ENCODE data around the gene PCDH15. TPM values are rescaled to one million over a fixed set of nuclear protein-coding genes. Genes with fewer than 3 reads are reported as not detected.

PCDH15 gene
- total RNA-seq, 8 experiments from 2014 or later = 2.3 to 15.7 (median 9.3) TPM

DNA sequence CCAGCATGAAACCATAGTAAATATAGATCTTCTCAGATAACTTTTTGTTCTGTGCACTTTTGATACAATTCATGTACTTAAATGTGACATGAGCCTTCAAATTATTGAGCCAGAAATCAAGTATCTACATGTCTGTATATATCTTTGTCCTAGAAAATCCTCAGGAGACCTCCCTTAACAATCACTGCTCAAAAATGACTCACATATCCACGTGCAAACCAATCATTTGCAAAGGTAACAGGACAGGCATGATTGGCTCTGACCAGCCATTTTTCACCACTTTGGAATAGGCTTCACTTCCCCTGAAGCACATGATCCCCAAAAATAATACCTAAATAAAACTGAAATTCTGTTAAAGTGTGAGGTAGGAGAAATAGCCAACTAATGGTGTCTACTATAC lies 902.5 kb downstream of the PCDH15 start:
- WGBS, 10 experiments = 0 to 80% (median 38%) methylated on average over 1 of the region's 1 CpG; no CpG with 5 or more reads in 6 of the 10 experiments
- no peak overlapping the region for H3K4me3 ChIP-seq
- no peaks in the 10 kb centered on the region for H3K4me1 ChIP-seq (replicated peaks in 1 of 2)
- no peak overlapping the region for H3K27ac ChIP-seq
- in situ Hi-C loops (cut with MboI; ENCODE audit: low pct_unique_long_range_greater_than_20kb in 2 of 9, low sequenced_read_pairs in 9 of 9, unreplicated experiment in 9 of 9) = no loop called here
- ATAC-seq (replicated peaks in 6 of 8) = no peak

DNA sequence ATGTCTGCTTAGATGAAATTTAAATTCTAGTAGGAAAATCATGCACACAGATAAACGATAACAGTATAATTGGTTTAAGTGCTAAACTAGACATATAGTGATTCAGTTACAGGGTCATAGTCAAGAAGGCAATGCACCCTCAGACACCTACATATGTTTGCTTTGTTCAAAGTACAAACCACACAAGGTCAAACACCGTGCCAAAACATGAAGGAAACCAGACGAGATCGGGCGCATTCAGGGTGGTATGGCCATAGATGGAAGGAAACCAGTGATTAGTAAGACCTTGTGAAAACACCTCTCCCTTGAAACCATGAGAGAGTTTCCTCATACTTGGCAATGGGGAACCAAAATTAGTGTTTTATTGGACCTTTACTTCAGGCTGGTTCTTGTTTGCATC lies 906.9 kb downstream of the PCDH15 start:
- H3K27ac ChIP-seq = no peak overlapping the region
- in situ Hi-C loops (cut with MboI; ENCODE audit: low pct_unique_long_range_greater_than_20kb in 2 of 9, low sequenced_read_pairs in 9 of 9, unreplicated experiment in 9 of 9) = no loop called here
- H3K4me1 ChIP-seq (replicated peaks in 1 of 2) = no peaks in the 10 kb centered on the region
- 18 to 100% (median 88%) methylated on average over 1 to 5 of the region's 5 CpGs for whole genome bisulfite sequencing, 10 experiments
- ATAC-seq (replicated peaks in 6 of 8) = no peak
- no peak overlapping the region for H3K4me3 ChIP-seq

DNA sequence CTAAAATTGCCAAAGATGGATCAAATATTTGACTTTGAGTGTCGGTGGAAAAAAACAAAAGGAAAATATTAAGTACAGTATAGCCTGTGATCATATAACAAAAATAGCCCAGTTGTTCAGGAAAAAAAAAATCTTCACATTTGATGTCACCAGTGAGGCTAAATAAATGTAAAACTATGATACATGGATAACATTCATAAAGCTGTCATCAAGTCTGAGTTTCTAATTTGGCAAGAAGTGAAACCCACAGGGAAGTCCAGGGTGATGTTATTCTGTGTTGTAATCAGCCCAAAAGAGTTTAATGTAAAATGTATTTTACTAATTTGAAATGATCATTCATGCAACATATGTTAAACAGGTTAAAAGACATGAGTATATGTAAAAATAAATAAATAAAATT lies 908.0 kb downstream of the PCDH15 start:
- Histone ChIP-seq H3K4me1 (replicated peaks in 1 of 2) (no peaks in the 10 kb centered on the region), H3K4me3 (no peak overlapping the region), H3K27ac (no peak overlapping the region)
- WGBS, 10 experiments = 0 to 100% (median 62%) methylated on average over 1 of the region's 1 CpG; no CpG with 5 or more reads in 2 of the 10 experiments
- ATAC-seq (replicated peaks in 6 of 8) = peak in 1 of 8 experiments; percentile 56
- in situ Hi-C loops (cut with MboI; ENCODE audit: low pct_unique_long_range_greater_than_20kb in 2 of 9, low sequenced_read_pairs in 9 of 9, unreplicated experiment in 9 of 9) = no loop called here

DNA sequence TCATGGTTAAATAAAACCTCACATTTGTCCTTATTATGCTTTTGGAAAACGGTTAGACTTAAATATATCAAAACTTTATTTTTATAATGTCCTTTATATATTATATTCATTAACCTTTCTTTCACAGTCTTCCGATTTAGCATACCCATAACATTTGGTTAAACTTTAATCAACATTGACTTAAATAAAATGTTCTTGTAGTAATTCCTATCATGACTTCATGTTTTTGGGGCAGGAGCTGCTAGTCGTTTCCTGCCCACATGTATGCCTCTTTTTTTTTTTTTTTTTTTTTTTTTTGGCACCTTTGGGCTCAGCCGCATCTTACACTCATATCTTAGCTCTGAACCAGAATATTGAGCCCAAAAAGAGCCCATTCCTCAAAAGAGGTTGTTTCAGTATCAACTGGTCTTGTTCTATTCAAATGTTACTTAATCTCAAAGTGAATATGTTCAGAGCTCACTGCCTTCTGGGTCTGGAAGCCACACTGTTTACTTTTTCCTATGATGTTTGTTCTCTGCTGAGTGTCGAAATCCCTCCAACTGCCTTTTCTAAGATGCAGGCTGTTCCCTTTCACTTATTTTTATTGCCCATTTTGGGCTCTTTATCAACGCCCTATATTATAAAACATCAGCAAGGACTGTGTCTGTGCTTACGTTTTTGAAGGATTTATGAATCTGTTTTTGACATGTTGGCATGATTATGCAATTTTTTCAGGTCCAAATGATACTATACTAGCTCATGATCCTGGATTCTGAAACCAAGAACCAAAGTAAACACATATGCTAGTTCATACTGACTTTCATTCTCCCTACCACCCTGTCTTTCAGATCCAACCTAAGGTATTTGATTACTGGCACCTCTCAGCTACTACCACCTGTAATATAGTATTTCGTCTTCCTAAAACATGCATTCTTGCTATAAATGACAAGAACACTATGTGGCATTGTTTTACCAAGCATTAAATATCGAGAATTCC lies 914.4 kb downstream of the PCDH15 start:
- H3K4me3 ChIP-seq = no peak overlapping the region
- ATAC-seq (replicated peaks in 6 of 8) = peak in 1 of 8 experiments; percentile 52
- in situ Hi-C loops (cut with MboI; ENCODE audit: low pct_unique_long_range_greater_than_20kb in 2 of 9, low sequenced_read_pairs in 9 of 9, unreplicated experiment in 9 of 9) = no loop called here
- no peaks in the 10 kb centered on the region for H3K4me1 ChIP-seq (replicated peaks in 1 of 2)
- 14 to 91% (median 84%) methylated on average over 5 to 9 of the region's 9 CpGs for WGBS, 10 experiments
- no peak overlapping the region for H3K27ac ChIP-seq

DNA sequence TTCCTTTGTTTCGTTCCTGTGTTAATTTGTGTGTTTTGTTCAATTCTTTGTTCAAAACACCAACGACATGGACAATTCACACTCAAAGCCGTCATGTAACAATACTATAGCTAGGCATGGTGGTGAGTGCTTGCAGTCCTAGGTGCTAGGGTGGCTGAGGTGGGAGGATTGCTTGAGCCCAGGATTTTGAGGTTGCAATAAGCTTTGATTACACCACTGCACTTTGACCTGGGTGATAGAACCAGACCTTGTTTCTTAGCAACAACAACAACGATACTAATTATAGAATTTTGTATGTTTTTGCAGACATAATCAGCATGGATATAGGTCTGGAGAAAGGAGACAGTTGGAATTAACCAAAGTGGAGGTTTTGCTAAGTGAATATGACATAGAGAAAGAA lies 936.2 kb downstream of the PCDH15 start:
- WGBS, 10 experiments = 20 to 100% (median 64%) methylated on average over 1 to 4 of the region's 4 CpGs; no CpG with 5 or more reads in 2 of the 10 experiments
- in situ Hi-C loops (cut with MboI; ENCODE audit: low pct_unique_long_range_greater_than_20kb in 2 of 9, low sequenced_read_pairs in 9 of 9, unreplicated experiment in 9 of 9) = no loop called here
- ATAC-seq (replicated peaks in 6 of 8) = no peak
- Histone ChIP-seq H3K4me3 (no peak overlapping the region), H3K27ac (no peak overlapping the region), H3K4me1 (replicated peaks in 1 of 2) (no peaks in the 10 kb centered on the region)

DNA sequence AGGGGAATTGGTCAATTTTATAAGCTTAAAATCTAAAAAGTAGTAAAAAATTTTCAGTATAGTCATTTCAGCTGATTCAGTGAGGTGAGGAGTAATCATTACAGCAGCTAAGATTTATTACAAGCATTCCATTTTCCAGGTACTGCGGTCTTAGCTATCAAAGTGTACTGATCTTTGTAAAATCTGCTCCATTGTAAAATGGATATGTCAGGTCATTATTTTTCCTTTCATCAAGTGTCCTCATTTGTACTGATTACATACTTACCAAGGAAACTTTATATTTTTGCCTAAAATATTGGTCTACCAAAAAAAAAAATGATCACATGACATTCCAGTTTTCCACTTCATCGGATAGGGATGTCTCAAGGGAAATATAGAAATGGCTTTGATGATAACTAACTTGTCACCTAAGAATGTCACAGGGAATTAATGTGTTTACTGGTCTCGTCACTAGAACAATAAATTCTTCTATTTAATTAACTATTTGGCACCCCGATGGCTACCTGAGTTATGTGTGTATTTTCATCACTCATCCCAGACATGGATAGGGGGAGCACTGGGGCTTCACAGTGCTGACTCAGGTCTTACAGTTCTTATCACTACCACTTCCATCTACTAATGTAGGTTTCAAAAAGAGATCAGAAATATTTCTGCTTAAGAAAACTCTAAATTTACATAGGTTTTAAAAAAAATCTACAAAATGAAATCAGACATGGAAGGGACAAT lies 948.4 kb downstream of the PCDH15 start:
- 8 to 63% (median 40%) methylated on average over 1 to 4 of the region's 4 CpGs for WGBS, 10 experiments
- ATAC-seq (replicated peaks in 6 of 8) = peak in 5 of 8 experiments; percentile 62 to 97 (median 91)
- no peak overlapping the region for H3K4me3 ChIP-seq
- in situ Hi-C loops (cut with MboI; ENCODE audit: low pct_unique_long_range_greater_than_20kb in 2 of 9, low sequenced_read_pairs in 9 of 9, unreplicated experiment in 9 of 9) = no loop called here
- peaks cover 0 to 2% of the 10 kb centered on the region in 2 donors for H3K4me1 ChIP-seq (replicated peaks in 1 of 2)
- no peak overlapping the region for H3K27ac ChIP-seq

DNA sequence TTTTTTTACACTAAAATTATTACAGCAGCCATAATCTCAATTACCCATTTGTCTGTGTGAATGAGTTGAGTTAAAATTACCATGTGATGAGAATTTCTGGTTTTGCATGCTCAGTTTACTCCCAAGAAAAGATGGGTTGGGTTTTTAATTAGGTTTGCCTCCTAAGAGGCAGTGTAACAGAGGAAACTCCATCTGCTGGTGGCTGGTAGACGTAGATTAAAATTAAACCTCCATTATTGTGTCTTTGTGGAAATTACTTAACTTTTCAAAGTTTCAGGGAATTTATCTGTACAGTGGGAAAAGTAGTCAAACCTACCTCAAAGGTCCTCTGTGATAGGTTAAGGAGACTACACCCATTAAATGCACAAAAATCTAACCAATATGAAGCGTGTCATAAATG lies 954.2 kb downstream of the PCDH15 start:
- ATAC-seq (replicated peaks in 6 of 8) = no peak
- Histone ChIP-seq H3K27ac (no peak overlapping the region), H3K4me3 (no peak overlapping the region), H3K4me1 (replicated peaks in 1 of 2) (peaks cover 0 to 4% of the 10 kb centered on the region in 2 donors)
- in situ Hi-C loops (cut with MboI; ENCODE audit: low pct_unique_long_range_greater_than_20kb in 2 of 9, low sequenced_read_pairs in 9 of 9, unreplicated experiment in 9 of 9) = loop anchor here in 1 of 9 experiments (25.0 kb wide), 1 partner anchor 565 kb away; no protein-coding TSS in a partner anchor
- 0 to 100% (median 80%) methylated on average over 1 to 2 of the region's 2 CpGs; no CpG with 5 or more reads in 3 of the 10 experiments for WGBS, 10 experiments

DNA sequence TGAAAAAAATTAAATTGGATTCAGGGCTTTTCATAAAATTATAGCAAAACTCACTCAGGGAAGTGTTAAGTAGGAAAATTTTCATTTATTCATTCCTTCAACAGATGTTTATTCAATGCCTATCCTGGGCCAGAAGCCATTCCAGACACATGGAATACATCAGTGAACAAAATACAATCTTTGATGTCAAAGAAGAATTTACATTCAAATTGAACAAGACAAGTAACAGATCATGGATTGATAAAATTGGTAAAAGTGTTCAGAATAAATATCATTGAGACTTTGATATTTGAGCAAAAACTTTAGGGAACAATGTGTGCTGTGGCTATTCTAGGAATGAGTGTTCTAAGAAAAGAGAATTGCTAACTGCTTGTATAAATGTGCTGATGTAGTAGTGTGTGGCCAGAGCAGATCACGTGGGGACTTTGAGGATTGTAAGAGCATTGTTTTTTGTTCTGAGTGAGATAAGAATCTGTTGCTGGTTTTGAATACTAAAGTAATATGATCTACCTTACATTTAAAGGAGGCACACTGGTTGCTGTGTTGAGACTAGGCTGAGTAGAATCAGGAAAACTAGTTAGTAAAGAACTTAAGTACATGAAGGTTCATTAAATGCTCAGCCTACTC lies 957.2 kb downstream of the PCDH15 start:
- no peak overlapping the region for H3K4me3 ChIP-seq
- ATAC-seq (replicated peaks in 6 of 8) = peak in 3 of 8 experiments; percentile 40 to 92 (median 87)
- H3K4me1 ChIP-seq (replicated peaks in 1 of 2) = peaks cover 4 to 10% of the 10 kb centered on the region in 2 donors
- H3K27ac ChIP-seq = no peak overlapping the region
- in situ Hi-C loops (cut with MboI; ENCODE audit: low pct_unique_long_range_greater_than_20kb in 2 of 9, low sequenced_read_pairs in 9 of 9, unreplicated experiment in 9 of 9) = loop anchor here in 1 of 9 experiments (25.0 kb wide), 1 partner anchor 568 kb away; no protein-coding TSS in a partner anchor
- 0 to 78% (median 30%) methylated on average over 1 of the region's 1 CpG; no CpG with 5 or more reads in 2 of the 10 experiments for WGBS, 10 experiments

DNA sequence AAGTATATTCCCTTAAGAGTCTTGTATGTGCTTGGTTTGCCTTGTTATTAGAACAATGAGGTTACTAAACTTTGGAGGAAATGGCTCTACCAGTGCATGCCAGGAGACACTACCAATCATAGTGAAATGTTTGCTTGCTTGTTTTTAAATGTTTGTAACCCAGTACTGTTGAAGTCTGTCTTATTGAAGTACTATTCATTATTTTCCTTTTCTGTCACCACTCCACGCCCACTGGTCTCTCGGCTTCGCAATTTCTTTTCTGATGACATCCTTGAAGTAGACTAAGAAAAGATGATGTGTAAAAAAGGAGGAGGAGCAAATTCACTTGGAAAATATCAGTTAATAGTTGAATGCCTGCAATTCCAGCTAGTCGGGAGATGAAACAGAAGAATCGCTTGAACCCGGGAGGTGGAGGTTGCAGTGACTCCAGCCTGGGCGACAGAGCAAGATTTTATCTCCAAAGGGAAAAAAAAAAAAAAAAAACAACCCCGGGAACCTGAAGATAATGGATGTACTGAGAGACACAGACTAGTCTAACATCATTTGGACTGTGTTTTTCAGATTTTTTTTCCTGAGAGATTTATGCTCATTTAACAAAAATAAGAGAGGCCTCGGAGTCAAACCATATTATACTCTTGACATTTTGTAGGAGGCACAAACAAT lies 959.4 kb downstream of the PCDH15 start:
- WGBS, 10 experiments = 10 to 88% (median 61%) methylated on average over 2 to 9 of the region's 9 CpGs; no CpG with 5 or more reads in 1 of the 10 experiments
- Histone ChIP-seq H3K27ac (no peak overlapping the region), H3K4me3 (no peak overlapping the region), H3K4me1 (replicated peaks in 1 of 2) (peaks cover 4 to 10% of the 10 kb centered on the region in 2 donors)
- in situ Hi-C loops (cut with MboI; ENCODE audit: low pct_unique_long_range_greater_than_20kb in 2 of 9, low sequenced_read_pairs in 9 of 9, unreplicated experiment in 9 of 9) = loop anchor here in 1 of 9 experiments (25.0 kb wide), 1 partner anchor 571 kb away; no protein-coding TSS in a partner anchor
- ATAC-seq (replicated peaks in 6 of 8) = peak in 4 of 8 experiments; percentile 17 to 64 (median 40)

DNA sequence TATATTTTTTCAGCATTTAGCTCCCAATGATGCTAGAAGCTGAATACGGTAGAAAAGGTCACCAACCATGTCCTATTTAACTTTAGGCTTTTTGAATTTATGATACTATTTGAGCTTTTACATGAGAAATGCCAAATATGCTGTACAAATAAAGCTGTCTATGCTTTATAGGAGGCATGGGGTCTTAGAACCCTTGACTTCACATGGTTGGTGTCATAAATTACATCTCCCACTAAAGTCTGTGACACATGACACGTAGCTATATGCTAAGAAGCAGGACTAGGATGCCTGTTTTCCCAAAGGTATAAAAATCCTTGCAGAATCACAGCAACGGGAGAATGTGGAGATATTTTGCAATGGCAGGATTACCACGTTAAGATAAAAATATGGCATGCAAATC lies 960.4 kb downstream of the PCDH15 start:
- no peak overlapping the region for H3K27ac ChIP-seq
- no peak for ATAC-seq (replicated peaks in 6 of 8)
- H3K4me3 ChIP-seq = no peak overlapping the region
- peaks cover 4 to 10% of the 10 kb centered on the region in 2 donors for H3K4me1 ChIP-seq (replicated peaks in 1 of 2)
- 19 to 100% (median 71%) methylated on average over 1 to 4 of the region's 4 CpGs; no CpG with 5 or more reads in 1 of the 10 experiments for WGBS, 10 experiments
- in situ Hi-C loops (cut with MboI; ENCODE audit: low pct_unique_long_range_greater_than_20kb in 2 of 9, low sequenced_read_pairs in 9 of 9, unreplicated experiment in 9 of 9) = loop anchor here in 1 of 9 experiments (25.0 kb wide), 1 partner anchor 572 kb away; no protein-coding TSS in a partner anchor

DNA sequence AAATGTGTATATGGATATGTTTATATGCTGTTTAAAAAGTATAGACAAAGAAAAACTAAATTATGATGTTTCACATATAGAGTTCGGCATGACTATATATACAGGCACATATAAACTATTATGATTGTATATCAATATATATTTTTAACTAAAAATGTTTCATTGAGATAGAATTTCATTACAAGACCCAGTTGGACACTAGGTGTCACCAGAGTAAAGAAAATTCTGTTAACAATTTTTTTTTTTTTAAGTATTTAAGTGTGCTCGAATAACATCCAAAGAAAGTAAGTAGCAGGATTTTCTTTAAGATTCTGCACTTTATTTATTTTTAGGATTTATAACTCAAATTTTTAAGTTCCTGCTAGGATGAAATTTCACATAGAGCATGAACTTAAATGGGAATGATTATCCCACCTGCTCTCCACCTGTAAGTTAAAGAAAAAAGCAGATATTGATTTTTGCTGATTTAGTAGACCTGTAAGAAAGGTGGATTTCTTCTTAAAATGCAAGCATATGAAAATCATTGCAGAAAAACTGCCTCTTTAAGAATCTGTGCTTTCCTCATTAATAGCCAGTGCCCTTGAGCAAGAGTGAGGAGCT lies 961.5 kb downstream of the PCDH15 start:
- Histone ChIP-seq H3K4me3 (no peak overlapping the region), H3K4me1 (replicated peaks in 1 of 2) (peaks cover 4 to 10% of the 10 kb centered on the region in 2 donors), H3K27ac (no peak overlapping the region)
- ATAC-seq (replicated peaks in 6 of 8) = no peak
- in situ Hi-C loops (cut with MboI; ENCODE audit: low pct_unique_long_range_greater_than_20kb in 2 of 9, low sequenced_read_pairs in 9 of 9, unreplicated experiment in 9 of 9) = loop anchor here in 1 of 9 experiments (25.0 kb wide), 1 partner anchor 573 kb away; no protein-coding TSS in a partner anchor
- WGBS, 10 experiments = 0 to 92% (median 40%) methylated on average over 1 to 2 of the region's 2 CpGs

DNA sequence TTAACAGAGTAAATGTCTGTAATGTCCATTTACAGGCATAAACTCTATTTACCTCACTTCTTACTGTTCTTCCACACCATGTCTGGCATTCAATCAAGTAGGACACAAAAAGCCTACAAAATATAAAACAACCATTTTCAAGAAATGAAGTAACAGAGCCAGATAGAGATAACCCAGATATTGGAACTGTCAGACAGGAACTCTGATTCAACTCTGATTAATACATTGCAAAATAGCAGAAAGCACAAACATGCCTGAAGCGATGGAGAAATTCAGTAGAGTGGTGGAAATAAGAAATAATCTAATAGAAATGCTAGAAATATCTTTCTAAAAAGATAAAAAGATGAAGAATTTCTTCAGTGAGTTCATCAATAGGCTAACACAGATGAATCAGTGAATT lies 964.4 kb downstream of the PCDH15 start:
- no peak for ATAC-seq (replicated peaks in 6 of 8)
- WGBS, 10 experiments = 13 to 100% (median 86%) methylated on average over 1 of the region's 1 CpG
- in situ Hi-C loops (cut with MboI; ENCODE audit: low pct_unique_long_range_greater_than_20kb in 2 of 9, low sequenced_read_pairs in 9 of 9, unreplicated experiment in 9 of 9) = loop anchor here in 1 of 9 experiments (25.0 kb wide), 1 partner anchor 576 kb away; no protein-coding TSS in a partner anchor
- Histone ChIP-seq H3K27ac (no peak overlapping the region), H3K4me1 (replicated peaks in 1 of 2) (peaks cover 0 to 10% of the 10 kb centered on the region in 2 donors), H3K4me3 (no peak overlapping the region)

Measured in motor neuron (in vitro differentiated cells).